ENCODE results near the gene CAPN11.
"Not testable (repeated sequence)": the region's sequence is repeated elsewhere in the genome, so short reads cannot be mapped to it uniquely, and the experiment has no call there.

The CAPN11 gene

DNA sequence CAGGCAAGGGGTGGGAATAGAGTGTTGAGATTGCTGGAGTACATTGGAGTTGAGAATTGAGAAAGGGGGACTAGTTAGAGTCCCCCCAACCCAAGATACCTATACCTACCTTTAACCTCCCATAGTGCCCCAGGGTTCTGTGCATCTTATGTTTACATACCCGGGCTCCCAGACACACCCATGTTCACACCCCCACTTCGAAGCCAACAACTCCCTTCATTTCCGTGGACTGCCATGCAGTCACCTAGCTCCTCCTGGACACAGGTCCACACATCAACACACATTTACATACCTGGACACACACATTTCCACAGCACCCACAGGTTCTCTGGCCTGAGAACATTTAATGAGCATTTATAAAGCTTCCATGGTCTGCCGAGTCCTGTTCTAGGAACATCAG, 26.1 kb upstream of the CAPN11 start:
- no peak for DNase-seq

- DNase-seq = no peak
Observed at GRCh38 chr6:44133003-44133931, 25.4 kb upstream of the CAPN11 start.

DNA sequence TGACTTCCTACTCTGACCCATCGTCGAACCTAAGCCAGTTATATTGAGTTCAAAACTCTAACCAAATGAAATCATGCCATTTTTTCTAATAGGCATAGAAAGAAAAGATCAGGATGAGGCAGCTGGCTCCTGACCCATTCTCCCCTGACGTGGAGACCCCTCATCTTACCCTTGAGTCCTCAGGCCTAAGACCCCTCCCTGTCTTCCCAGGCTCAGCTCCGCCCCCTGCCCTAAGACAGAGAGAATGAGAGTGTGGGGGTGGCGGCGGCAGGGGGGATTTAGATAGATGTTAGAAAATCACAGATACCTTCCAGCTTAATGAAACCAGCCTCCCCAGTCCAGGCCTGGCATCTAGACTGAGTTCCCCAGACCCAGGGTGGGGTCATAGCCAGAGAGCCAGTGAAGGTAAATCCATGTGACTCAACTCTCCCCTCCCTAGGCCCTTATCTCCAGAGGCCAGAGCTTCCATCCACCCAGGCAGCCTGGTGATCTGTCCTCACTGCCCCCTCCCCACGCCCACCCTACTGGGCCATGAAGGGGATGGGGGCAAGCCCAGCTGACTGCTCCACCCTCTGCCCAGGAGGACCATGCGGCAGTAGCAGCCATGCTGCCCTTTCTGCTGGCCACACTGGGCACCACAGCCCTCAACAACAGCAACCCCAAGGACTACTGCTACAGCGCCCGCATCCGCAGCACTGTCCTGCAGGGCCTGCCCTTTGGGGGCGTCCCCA, 24.5 kb upstream of the CAPN11 start:
- DNase-seq = no peak

- DNase-seq = no peak
Observed at GRCh38 chr6:44135173-44135758, 23.4 kb upstream of the CAPN11 start.

DNA sequence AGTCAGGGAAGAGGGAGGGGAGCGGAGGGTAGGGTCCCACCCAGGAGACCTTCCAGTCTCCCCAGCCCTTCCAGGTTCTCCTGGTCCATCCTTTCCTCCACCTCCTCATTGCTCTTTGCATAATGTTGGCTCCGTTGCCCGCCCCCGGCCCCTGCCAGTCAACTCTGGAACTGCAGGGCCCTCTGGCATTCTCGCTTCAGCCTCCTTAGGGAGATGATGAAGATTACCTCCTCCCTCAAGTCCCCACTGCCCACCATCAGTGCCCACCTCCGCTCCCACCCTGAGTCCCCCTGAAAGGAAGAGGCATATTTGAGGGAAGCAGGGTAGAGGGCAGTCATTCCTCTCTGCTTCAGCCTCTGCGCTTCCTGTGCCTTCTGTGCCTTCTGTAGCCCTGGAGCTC, 22.7 kb upstream of the CAPN11 start:
- DNase-seq = no peak

DNA sequence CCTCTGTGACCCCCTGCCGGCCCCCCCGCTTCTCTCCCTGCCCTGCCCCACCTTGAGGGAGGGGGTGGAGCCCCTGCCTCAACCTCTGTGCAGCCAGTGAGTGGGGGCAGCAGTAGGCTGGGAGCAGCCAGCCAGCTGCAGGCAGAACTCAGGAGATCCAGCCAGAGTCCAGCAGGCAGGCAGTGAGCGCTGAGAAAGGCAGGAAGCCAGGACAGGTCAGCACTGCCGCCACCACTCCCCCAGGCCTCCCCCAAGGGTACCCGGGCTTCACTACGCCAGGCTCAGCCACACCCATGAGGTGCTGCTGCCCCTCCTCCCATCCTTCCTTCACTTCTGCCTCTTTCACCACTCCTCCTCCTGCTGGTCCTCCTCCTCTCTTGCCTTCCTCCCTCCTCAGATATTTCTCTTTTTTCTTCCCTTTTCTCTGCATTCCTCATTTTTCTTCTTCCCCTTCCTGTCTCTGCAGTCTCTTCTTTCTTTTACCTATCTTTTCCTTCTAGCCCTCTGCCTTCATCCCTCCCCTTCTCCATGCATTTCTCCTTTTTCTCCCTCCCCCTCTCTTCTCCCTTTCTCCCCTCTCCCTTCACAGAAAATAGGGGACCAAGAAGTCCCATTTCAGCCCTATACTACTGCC, 19.8 kb upstream of the CAPN11 start:
- no peak for DNase-seq

GRCh38 chr6:44139351-44139743, 19.3 kb upstream of the CAPN11 start:
- DNase-seq = no peak

DNA sequence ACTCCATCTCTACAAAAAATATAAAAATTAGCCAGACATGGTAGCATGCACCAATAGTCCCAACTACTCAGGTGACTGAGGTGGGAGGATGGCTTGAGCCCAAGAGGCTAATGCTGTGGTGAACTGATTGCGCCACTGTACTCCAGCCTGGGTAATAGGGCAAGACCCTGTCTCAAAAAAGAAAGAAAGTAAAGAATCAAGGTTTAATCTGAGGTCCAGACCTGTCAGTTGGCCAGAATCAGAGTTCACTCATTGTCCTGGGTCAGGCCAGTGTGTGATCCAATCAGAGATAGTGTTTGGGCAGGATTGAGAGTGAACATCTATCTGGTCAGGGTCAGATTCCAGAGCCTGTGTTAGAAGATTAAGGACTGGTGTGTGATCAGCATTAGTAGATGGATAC, 15.8 kb upstream of the CAPN11 start:
- DNase-seq = no peak

- DNase-seq = no peak
Observed at GRCh38 chr6:44143731-44144130, 14.9 kb upstream of the CAPN11 start.

GRCh38 chr6:44144536-44144935, 14.1 kb upstream of the CAPN11 start:
- DNase-seq = not testable (repeated sequence)

DNA sequence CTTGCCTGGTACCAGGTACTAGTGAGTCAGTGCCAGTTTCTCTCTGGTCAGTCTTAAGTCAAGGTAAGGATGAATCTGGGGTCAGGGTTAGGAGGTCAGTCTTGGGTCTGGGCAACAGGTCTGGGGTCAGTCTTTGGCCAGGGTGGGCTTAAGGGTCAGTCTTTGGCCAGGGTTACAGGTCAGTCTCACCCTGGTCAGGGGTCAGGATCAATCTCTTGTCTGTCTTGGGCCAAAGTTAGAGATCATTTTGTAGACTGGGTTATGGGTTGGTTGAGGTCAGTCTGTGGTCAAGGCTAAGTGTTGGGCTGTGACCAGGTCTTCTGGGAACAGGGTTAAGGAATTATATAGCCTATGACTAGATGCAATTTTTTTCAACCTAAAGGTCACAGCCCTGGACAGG, 12.8 kb upstream of the CAPN11 start:
- no peak for DNase-seq

- DNase-seq = no peak
Observed at GRCh38 chr6:44146685-44147084, 11.9 kb upstream of the CAPN11 start.

DNA sequence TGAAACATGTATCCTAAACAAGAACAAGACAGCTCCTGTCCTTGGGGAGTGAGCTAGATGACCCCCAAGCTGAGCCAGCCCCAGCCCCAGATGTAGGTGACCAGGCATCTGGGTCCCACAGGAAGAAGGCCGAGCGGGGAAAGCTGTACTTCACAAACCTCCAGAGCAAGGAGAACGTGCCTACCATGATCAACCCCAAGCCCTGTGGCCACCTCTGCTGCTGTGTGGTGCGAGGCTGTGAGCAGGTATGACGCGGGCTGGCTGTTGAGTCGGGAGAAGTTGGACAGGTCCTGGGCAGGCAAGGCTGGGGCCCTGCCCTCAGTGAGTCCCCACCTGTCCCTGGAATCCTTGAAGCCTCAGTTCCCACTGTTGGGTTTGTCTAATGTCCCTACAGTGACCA, 11.4 kb upstream of the CAPN11 start:
- no peak for DNase-seq

DNA sequence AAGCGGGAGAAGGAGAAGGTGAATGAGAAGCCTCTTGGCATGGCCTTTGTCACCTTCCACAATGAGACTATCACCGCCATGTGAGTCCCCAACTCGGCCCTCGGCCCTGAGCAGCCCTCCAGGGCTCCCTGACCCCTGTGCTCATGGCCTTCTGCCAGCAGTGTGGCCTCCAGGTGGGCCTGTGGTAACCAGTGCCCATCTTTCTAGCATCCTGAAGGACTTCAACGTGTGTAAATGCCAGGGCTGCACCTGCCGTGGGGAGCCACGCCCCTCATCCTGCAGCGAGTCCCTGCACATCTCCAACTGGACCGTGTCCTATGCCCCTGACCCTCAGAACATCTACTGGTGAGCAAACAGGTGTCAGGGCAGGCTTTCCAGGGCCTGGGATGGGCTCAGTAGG, 10.3 kb upstream of the CAPN11 start:
- DNase-seq = no peak

DNA sequence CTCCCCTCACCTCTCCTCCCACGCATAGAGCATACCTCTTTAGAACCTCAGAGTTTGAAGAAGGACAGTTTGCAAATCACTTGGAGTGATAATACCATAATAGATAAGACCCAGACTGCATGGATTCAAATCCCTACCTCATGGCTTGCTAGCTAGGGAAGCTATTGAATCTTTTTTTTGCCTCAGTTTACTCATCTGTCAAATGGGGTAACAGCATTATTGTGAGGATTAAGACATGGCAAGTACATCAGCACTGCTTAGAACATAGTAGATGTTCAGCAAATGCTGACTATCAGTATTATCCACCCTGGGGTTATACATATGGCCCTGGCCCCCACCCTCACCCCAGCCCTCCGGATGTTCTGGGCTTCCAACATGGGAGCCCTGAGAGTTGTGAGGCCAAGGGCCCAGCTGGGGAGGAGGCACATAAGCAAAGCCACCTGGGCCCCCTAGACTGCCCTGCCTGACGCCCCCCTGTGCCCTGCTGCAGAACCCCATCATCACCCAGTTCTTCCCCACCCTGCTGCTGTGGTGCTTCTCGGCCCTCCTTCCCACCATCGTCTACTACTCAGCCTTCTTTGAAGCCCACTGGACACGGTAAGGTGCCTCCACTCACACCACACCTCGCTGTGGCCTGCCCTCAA, 9.1 kb upstream of the CAPN11 start:
- no peak for DNase-seq

DNA sequence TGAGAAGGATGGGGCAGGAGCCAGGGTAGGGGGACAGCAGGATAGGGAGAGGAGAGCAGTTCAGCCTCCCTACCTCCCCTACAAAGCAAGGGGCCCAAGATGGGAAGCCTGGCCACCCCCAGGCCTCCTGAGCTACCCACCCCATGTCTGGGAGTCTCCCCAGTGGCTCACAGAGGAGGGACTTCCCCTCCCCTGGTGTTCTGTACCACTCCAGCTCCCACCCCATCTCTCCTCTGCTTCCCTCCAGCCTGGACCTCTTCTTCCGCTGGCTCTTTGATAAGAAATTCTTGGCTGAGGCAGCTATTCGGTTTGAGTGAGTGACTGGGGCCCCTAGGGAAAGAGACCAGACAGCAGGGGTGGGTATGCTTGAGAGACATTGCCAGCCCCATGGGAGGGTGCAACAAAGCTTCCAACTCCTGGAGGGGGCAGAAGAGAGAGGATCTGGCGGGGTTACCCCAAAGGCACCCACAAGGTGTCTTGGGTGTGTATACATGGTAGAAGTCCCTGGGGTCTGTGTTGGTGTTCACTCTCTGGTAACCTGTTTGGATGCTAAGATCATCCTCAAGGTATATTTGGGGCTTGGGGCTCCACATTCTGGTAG, 8.2 kb upstream of the CAPN11 start:
- DNase-seq = no peak

DNA sequence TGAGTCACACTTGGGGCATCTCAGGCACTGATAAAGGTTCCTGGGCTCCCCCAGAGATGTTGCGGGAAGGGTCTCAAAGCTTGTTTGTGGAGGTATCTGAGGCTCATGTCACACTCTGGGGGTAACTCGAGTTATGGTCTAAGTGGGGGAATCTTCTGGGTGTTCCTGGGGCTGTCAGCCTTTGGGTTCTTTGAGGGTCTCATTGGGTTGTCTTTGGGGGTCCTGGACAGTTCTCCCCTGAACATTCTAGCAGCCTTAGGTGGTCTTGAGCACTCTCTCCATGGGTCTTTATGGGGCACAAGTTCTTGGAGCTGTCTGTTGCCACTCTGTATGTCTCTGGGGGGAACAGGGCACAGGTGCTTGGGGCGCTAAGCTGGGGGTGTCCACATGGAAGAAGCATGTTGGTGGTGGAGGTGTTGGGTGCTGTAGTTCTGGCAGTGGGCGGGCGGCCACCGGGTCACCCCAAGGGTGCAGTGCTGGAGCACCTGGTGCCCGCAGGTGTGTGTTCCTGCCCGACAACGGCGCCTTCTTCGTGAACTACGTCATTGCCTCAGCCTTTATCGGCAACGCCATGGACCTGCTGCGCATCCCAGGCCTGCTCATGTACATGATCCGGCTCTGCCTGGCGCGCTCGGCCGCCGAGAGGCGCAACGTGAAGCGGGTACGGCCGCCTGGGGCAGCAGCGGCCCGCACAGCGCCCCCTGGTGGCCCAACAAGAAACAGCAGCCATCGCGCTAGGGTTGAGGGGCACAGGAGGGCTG, 7.1 kb upstream of the CAPN11 start:
- DNase-seq = no peak

DNA sequence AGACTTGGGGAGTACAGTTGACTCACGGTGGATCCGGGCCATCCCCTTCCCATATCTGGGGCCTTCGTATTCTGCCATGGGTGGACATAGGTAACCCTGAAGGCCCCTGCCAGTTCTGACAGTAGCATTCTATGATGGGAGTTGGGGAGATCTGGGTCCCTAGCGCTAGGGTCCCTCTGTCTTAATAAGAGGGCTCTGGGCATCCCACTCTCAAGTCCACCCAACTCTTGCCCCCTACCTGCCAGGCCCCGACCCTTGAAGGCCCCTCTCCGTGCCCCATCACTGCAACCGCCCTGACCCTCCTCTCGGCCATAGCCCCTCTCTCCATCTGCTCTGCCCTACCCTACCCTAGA, 6.5 kb upstream of the CAPN11 start:
- DNase-seq = no peak

DNA sequence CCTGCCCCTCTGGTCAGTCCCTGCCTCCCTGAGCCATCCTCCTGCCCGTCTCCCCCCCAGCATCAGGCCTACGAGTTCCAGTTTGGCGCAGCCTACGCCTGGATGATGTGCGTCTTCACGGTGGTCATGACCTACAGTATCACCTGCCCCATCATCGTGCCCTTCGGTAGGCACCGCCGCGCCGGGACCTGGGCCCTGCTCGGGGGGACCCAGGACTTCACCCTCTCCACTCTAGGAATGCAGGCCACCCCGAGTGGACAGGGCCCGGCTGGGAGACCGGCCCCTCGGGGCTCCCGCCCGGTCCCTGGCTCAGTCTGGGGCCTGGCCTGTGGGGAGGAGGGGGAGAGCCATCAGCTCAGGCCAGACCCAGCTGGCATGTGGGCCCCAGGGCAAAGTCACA, 6.1 kb upstream of the CAPN11 start:
- DNase-seq = no peak

DNA sequence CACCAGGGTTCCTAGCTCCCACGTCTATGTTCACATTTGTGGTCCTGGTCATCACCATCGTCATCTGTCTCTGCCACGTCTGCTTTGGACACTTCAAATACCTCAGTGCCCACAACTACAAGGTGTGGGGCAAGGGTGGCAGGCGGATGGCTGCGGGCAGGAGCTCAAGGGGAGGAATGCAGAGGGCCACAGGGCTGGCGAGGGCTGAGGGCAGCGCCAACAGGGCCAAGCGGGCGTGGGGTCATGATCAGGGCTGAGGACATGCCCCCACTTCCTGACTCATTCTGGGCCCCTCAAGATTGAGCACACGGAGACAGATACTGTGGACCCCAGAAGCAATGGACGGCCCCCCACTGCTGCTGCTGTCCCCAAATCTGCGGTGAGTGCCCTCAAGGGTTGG, 4.6 kb upstream of the CAPN11 start:
- no peak for DNase-seq

DNA sequence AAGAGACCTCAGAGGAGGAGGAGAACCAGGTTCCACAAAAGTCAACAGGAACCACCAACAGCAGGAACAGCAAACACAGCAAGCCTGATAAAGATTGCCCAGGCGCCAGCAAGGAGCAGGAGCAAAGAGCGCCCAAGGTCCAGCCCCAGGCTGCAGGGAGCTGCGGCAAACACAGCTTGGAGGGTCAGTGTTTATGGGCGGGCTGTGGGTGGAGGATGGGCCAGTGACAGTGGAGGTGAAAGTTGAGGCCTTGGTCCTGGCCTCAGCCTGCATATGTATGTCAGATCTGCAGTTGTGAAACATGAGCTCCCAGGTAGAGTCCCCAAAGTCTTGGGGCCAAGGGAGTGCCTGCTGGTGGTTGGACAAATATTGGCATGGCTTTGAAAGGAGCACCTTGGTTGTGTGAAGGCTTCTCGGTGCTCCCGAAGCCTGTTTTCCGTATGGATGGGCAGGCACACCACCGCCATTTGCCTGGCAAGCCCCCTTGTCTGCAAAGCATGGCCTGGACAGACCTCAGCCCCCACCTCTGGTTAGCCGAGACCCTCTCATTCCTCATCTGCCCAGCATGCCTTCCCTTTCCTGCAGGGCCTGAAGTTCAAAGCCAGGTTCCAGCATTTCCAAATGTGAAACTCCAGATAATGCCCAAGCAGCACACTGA, 2.0 kb upstream of the CAPN11 start:
- no peak for DNase-seq

Data from DMS 273 treated with DMSO at 0.1 percent for 48 hours (cell line).